ENCODE results near the gene SOWAHC. TPM values are rescaled to one million over a fixed set of nuclear protein-coding genes. Genes with fewer than 3 reads are reported as not detected.

The SOWAHC gene
- total RNA-seq, 2 experiments from 2014 or later, result 0.97 to 1.0 TPM

- Mint-ChIP-seq H3K27me3 (peaks cover 23% of the 10 kb centered on the region), H3K27ac (no peak overlapping the region), H3K4me1 (ENCODE audit: low read depth) (peaks cover 7% of the 10 kb centered on the region), H3K4me3 (no peak overlapping the region), H3K36me3 (peaks cover 1% of the 10 kb centered on the region), H3K9me3 (no peaks in the 10 kb centered on the region)
- DNase-seq, result peak; percentile 15
- intact Hi-C loops (cut with micrococcal nuclease), result no loop called here
- ChIA-PET CTCF (no interaction called here), POLR2A (no interaction called here)
These were observed 9.6 kb upstream of the SOWAHC start for GRCh38 chr2:109604597-109604996.

- Mint-ChIP-seq H3K36me3 (peaks cover 3% of the 10 kb centered on the region), H3K4me1 (ENCODE audit: low read depth) (peaks cover 11% of the 10 kb centered on the region), H3K27ac (no peak overlapping the region), H3K27me3 (peaks cover 29% of the 10 kb centered on the region), H3K4me3 (no peak overlapping the region), H3K9me3 (no peaks in the 10 kb centered on the region)
- ChIA-PET POLR2A (no interaction called here), CTCF (interaction anchor here (1.1 to 1.3 kb wide), 2 partner anchors 62 to 128 kb away, joined by 4 read pairs; no protein-coding TSS in a partner anchor)
- intact Hi-C loops (cut with micrococcal nuclease), result no loop called here
- DNase-seq, result no peak
These were observed 6.4 kb upstream of the SOWAHC start for GRCh38 chr2:109607766-109608165.

GRCh38 chr2:109609352-109610024 is 4.7 kb upstream of the SOWAHC start:
- intact Hi-C loops (cut with micrococcal nuclease), result no loop called here

GRCh38 chr2:109611467-109612095 is 2.6 kb upstream of the SOWAHC start:
- Mint-ChIP-seq H3K27ac (no peak overlapping the region), H3K27me3 (peaks cover 39% of the 10 kb centered on the region), H3K4me1 (ENCODE audit: low read depth) (peaks cover 21% of the 10 kb centered on the region), H3K9me3 (no peaks in the 10 kb centered on the region), H3K36me3 (peaks cover 5% of the 10 kb centered on the region), H3K4me3 (no peak overlapping the region)
- DNase-seq, result no peak
- POLR2A ChIA-PET, result no interaction called here
- intact Hi-C loops (cut with micrococcal nuclease), result no loop called here
- CTCF ChIA-PET, result no interaction called here

More at GRCh38 chr2:109609352-109610024, 4.7 kb upstream of the SOWAHC start:
- peaks cover 33% of the 10 kb centered on the region for H3K27me3 Mint-ChIP-seq
- no peak for DNase-seq
- H3K9me3 Mint-ChIP-seq, result no peaks in the 10 kb centered on the region
- peaks cover 16% of the 10 kb centered on the region for H3K4me1 Mint-ChIP-seq (ENCODE audit: low read depth)
- H3K27ac Mint-ChIP-seq, result no peak overlapping the region
- ChIA-PET CTCF (no interaction called here), POLR2A (no interaction called here)
- peaks cover 5% of the 10 kb centered on the region for H3K36me3 Mint-ChIP-seq
- no peak overlapping the region for H3K4me3 Mint-ChIP-seq

- Mint-ChIP-seq H3K4me3 (peak overlapping the region; percentile 82), H3K4me1 (ENCODE audit: low read depth) (peaks cover 21% of the 10 kb centered on the region), H3K9me3 (no peaks in the 10 kb centered on the region), H3K36me3 (peaks cover 5% of the 10 kb centered on the region), H3K27me3 (peaks cover 41% of the 10 kb centered on the region), H3K27ac (no peak overlapping the region)
- POLR2A ChIA-PET, result no interaction called here
- DNase-seq, result no peak
- intact Hi-C loops (cut with micrococcal nuclease), result no loop called here
- CTCF ChIA-PET, result no interaction called here
These were observed 863 bp upstream of the SOWAHC start for GRCh38 chr2:109613081-109613921.

- peaks cover 11% of the 10 kb centered on the region for H3K4me1 Mint-ChIP-seq (ENCODE audit: low read depth)
- CTCF ChIA-PET, result interaction anchor here (0.7 kb wide), 1 partner anchor 15 kb away, joined by 3 read pairs; no protein-coding TSS in a partner anchor
These were observed 812 bp downstream of the SOWAHC start for GRCh38 chr2:109614715-109615636.

GRCh38 chr2:109615637-109616144 is 1.5 kb downstream of the SOWAHC start:
- H3K36me3 Mint-ChIP-seq, result peaks cover 1% of the 10 kb centered on the region
- POLR2A ChIA-PET, result no interaction called here

More at GRCh38 chr2:109614715-109615636, 812 bp downstream of the SOWAHC start:
- Mint-ChIP-seq H3K9me3 (no peaks in the 10 kb centered on the region), H3K27me3 (peaks cover 41% of the 10 kb centered on the region), H3K27ac (no peak overlapping the region), H3K36me3 (peaks cover 1% of the 10 kb centered on the region), H3K4me3 (peak overlapping the region; percentile 29)
- intact Hi-C loops (cut with micrococcal nuclease), result no loop called here
- POLR2A ChIA-PET, result no interaction called here
- peak; percentile 11 for DNase-seq

GRCh38 chr2:109616184-109616583 is 2.0 kb downstream of the SOWAHC start:
- no peak overlapping the region for H3K4me3 Mint-ChIP-seq
- intact Hi-C loops (cut with micrococcal nuclease), result no loop called here
- DNase-seq, result no peak
- CTCF ChIA-PET, result no interaction called here
- no peaks in the 10 kb centered on the region for H3K9me3 Mint-ChIP-seq
- no peak overlapping the region for H3K27ac Mint-ChIP-seq
- peaks cover 1% of the 10 kb centered on the region for H3K36me3 Mint-ChIP-seq
- peaks cover 11% of the 10 kb centered on the region for H3K4me1 Mint-ChIP-seq (ENCODE audit: low read depth)
- POLR2A ChIA-PET, result no interaction called here
- H3K27me3 Mint-ChIP-seq, result peaks cover 39% of the 10 kb centered on the region

More at GRCh38 chr2:109615637-109616144, 1.5 kb downstream of the SOWAHC start:
- CTCF ChIA-PET, result no interaction called here
- DNase-seq, result no peak
- Mint-ChIP-seq H3K27me3 (peaks cover 41% of the 10 kb centered on the region), H3K9me3 (no peaks in the 10 kb centered on the region), H3K27ac (no peak overlapping the region), H3K4me1 (ENCODE audit: low read depth) (peaks cover 11% of the 10 kb centered on the region), H3K4me3 (peak overlapping the region; percentile 29)
- intact Hi-C loops (cut with micrococcal nuclease), result no loop called here

GRCh38 chr2:109619032-109619615 is 5.0 kb downstream of the SOWAHC start:
- H3K4me1 Mint-ChIP-seq (ENCODE audit: low read depth), result peaks cover 5% of the 10 kb centered on the region
- H3K27ac Mint-ChIP-seq, result no peak overlapping the region
- H3K4me3 Mint-ChIP-seq, result no peak overlapping the region
- POLR2A ChIA-PET, result no interaction called here
- peaks cover 30% of the 10 kb centered on the region for H3K27me3 Mint-ChIP-seq
- DNase-seq, result no peak
- no peaks in the 10 kb centered on the region for H3K9me3 Mint-ChIP-seq
- intact Hi-C loops (cut with micrococcal nuclease), result no loop called here
- CTCF ChIA-PET, result no interaction called here
- H3K36me3 Mint-ChIP-seq, result no peaks in the 10 kb centered on the region

- Mint-ChIP-seq H3K4me3 (no peak overlapping the region), H3K27me3 (peaks cover 16% of the 10 kb centered on the region), H3K4me1 (ENCODE audit: low read depth) (no peaks in the 10 kb centered on the region), H3K36me3 (no peaks in the 10 kb centered on the region), H3K9me3 (no peaks in the 10 kb centered on the region), H3K27ac (no peak overlapping the region)
- ChIA-PET CTCF (no interaction called here), POLR2A (no interaction called here)
- intact Hi-C loops (cut with micrococcal nuclease), result no loop called here
- DNase-seq, result no peak
These were observed 9.1 kb downstream of the SOWAHC start for GRCh38 chr2:109623297-109623696.

GRCh38 chr2:109623923-109624322 is 9.8 kb downstream of the SOWAHC start:
- CTCF ChIA-PET, result no interaction called here

More at GRCh38 chr2:109623923-109624322, 9.8 kb downstream of the SOWAHC start:
- DNase-seq, result no peak
- Mint-ChIP-seq H3K36me3 (no peaks in the 10 kb centered on the region), H3K4me3 (no peak overlapping the region), H3K27me3 (peaks cover 16% of the 10 kb centered on the region), H3K9me3 (no peaks in the 10 kb centered on the region), H3K27ac (no peak overlapping the region), H3K4me1 (ENCODE audit: low read depth) (no peaks in the 10 kb centered on the region)
- POLR2A ChIA-PET, result no interaction called here
- intact Hi-C loops (cut with micrococcal nuclease), result no loop called here
